DOHH2 (cell line): ENCODE data around the gene MYCBP.

ENCODE experiments used
- CTCF ChIP-seq: fragments of 200-600 bp; sonication (generic); IDR thresholded peaks from one replicate; pipeline ENCODE4 v1.5.1; 2014; ENCODE audit warnings: antibody characterized with exemption, mild to moderate bottlenecking, low read depth, low read length; ENCODE audit not compliant: poor library complexity, severe bottlenecking
- EZH2phosphoT487 ChIP-seq: fragments of 200-600 bp; sonication (generic); IDR thresholded peaks from 2 replicates; pipeline ENCODE4 v1.6.1; 2017; ENCODE audit warnings: borderline replicate concordance, mild to moderate bottlenecking, antibody characterized with exemption, low read length, moderate library complexity, mixed read lengths

- no peak for TF ChIP-seq CTCF
- TF ChIP-seq EZH2phosphoT487, result no peak
Measured at GRCh38 chr1:38899560-38899959, 26.4 kb upstream of the MYCBP start.
